Measurements from ENCODE around the gene CUL1. TPM values are rescaled to one million over a fixed set of nuclear protein-coding genes. Genes with fewer than 3 reads are reported as not detected.

The CUL1 gene
- total RNA-seq, 1 experiment from 2014 or later = 53.1 TPM

DNA sequence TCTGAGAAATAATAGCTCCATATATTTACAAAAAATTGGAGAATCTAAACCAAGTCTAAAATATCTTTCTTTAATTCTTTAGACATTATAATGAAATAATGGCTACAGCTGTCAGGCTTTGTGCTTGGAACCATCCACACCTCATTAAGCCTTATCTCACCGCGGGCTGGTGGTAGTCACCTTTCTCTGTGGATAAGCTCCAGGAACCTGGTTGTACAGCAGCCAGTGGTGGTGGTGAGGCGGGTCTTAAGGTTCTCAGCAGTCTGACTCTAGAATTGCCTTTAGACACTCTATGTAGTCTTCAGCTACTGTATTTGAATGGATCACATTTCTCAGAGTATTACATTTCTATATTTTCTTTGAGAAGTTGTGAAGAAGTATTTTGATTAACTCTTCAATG, 34.2 kb downstream of the CUL1 start (continued):
- TF ChIP-seq, protein P1, sequence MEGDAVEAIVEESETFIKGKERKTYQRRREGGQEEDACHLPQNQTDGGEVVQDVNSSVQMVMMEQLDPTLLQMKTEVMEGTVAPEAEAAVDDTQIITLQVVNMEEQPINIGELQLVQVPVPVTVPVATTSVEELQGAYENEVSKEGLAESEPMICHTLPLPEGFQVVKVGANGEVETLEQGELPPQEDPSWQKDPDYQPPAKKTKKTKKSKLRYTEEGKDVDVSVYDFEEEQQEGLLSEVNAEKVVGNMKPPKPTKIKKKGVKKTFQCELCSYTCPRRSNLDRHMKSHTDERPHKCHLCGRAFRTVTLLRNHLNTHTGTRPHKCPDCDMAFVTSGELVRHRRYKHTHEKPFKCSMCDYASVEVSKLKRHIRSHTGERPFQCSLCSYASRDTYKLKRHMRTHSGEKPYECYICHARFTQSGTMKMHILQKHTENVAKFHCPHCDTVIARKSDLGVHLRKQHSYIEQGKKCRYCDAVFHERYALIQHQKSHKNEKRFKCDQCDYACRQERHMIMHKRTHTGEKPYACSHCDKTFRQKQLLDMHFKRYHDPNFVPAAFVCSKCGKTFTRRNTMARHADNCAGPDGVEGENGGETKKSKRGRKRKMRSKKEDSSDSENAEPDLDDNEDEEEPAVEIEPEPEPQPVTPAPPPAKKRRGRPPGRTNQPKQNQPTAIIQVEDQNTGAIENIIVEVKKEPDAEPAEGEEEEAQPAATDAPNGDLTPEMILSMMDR (IDR thresholded peaks at IDR 0.05 in 2 of 3, conservative IDR thresholded peaks at IDR 0.05 in 1 of 3; ENCODE audit: borderline replicate concordance in 1 of 3, insufficient read depth in 1 of 3, low read depth in 2 of 3, low read length in 2 of 3) = no peak
- TF ChIP-seq EGR1 (IDR thresholded peaks at IDR 0.05; ENCODE audit: low read depth) = no peak

DNA sequence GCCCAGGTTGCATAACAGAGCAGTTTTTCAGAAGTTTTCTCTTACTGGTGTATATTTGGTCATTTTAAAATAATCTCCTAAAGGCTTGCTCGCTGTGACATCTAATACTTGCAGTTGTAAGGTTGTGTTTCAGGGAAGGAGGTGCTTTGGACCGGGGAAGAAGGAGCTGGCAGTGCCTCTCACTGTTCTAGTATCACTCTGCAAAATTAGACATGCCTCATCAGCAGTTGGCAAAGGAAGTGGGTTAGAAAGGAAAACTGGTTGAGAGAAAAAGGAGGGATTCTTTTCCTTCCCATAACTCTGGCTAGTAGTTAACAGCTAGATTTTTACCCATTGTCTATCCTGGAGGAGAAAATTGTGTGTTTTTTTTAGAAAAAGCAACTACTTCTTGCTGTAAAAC, 34.8 kb downstream of the CUL1 start:
- Histone ChIP-seq H3K27me3 (ENCODE audit: insufficient read depth, low read length) (no peaks in the 10 kb centered on the region), H3K9me2 (ENCODE audit: insufficient read depth) (no peaks in the 10 kb centered on the region), H4K20me1 (ENCODE audit: insufficient read depth) (peaks cover 20% of the 10 kb centered on the region; the same call in 1 of the 2 replicates), H3K36me3 (ENCODE audit: control insufficient read depth in 1 of 2, insufficient read depth in 2 of 2, low read length in 2 of 2) (peaks cover 0 to 20% of the 10 kb centered on the region in 2 experiments; a peak in 1 of 4 replicates), H3K4me1 (ENCODE audit: control insufficient read depth in 1 of 2, insufficient read depth in 2 of 2, low read length in 2 of 2) (no peaks in the 10 kb centered on the region), H3K27ac (ENCODE audit: low read depth, low read length) (no peak overlapping the region), H3K4me3 (replicated peaks in 1 of 2; ENCODE audit: low read depth in 1 of 2, low read length in 2 of 2) (no peak overlapping the region), H3K9me3 (ENCODE audit: control insufficient read depth in 1 of 2, insufficient read depth in 1 of 2, low read depth in 1 of 2, low read length in 2 of 2) (no peaks in the 10 kb centered on the region), H3K9ac (ENCODE audit: low read length) (no peak overlapping the region), H3K79me2 (ENCODE audit: insufficient read depth, low read length) (peaks cover 97% of the 10 kb centered on the region), H2AFZ (ENCODE audit: low read depth, low read length, poor library complexity, severe bottlenecking) (no peak overlapping the region), H3K4me2 (ENCODE audit: low read length) (no peak overlapping the region)
- BruUV-seq (replicated peaks) = TSS peak; percentile 6
- ATAC-seq (no peak), DNase-seq (ENCODE audit: low read depth, low spot score) (no peak)
- RAD21 ChIA-PET (ENCODE audit: low non-redundant PET in 1 of 2, low total read pairs in 2 of 2, uncharacterized antibody in 2 of 2, unreplicated experiment in 2 of 2) = no interaction called here
- POLR2A ChIA-PET = no interaction called here
- TF ChIP-seq SIN3A (IDR thresholded peaks at IDR 0.05; ENCODE audit: low read depth) = no peak
- no peak for TF ChIP-seq TCF7L2 (IDR thresholded peaks at IDR 0.05; ENCODE audit: borderline replicate concordance, extremely low read depth, insufficient read depth, insufficient read length)
- TF ChIP-seq CEBPB (IDR thresholded peaks at IDR 0.05; ENCODE audit: low read depth) = no peak
- TF ChIP-seq, protein P2, sequence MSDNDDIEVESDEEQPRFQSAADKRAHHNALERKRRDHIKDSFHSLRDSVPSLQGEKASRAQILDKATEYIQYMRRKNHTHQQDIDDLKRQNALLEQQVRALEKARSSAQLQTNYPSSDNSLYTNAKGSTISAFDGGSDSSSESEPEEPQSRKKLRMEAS (IDR thresholded peaks at IDR 0.05) = no peak
- no peak for TF ChIP-seq EZH2phosphoT487 (IDR thresholded peaks at IDR 0.05; ENCODE audit: borderline replicate concordance)
- TF ChIP-seq, protein P3, sequence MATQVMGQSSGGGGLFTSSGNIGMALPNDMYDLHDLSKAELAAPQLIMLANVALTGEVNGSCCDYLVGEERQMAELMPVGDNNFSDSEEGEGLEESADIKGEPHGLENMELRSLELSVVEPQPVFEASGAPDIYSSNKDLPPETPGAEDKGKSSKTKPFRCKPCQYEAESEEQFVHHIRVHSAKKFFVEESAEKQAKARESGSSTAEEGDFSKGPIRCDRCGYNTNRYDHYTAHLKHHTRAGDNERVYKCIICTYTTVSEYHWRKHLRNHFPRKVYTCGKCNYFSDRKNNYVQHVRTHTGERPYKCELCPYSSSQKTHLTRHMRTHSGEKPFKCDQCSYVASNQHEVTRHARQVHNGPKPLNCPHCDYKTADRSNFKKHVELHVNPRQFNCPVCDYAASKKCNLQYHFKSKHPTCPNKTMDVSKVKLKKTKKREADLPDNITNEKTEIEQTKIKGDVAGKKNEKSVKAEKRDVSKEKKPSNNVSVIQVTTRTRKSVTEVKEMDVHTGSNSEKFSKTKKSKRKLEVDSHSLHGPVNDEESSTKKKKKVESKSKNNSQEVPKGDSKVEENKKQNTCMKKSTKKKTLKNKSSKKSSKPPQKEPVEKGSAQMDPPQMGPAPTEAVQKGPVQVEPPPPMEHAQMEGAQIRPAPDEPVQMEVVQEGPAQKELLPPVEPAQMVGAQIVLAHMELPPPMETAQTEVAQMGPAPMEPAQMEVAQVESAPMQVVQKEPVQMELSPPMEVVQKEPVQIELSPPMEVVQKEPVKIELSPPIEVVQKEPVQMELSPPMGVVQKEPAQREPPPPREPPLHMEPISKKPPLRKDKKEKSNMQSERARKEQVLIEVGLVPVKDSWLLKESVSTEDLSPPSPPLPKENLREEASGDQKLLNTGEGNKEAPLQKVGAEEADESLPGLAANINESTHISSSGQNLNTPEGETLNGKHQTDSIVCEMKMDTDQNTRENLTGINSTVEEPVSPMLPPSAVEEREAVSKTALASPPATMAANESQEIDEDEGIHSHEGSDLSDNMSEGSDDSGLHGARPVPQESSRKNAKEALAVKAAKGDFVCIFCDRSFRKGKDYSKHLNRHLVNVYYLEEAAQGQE (IDR thresholded peaks at IDR 0.05; ENCODE audit: low read depth) = no peak
- no peak for TF ChIP-seq SP1 (IDR thresholded peaks at IDR 0.05; ENCODE audit: low read depth)
- no peak for TF ChIP-seq EGR1 (IDR thresholded peaks at IDR 0.05; ENCODE audit: low read depth)
- TF ChIP-seq ELF1 (IDR thresholded peaks at IDR 0.05; ENCODE audit: borderline replicate concordance, low read depth) = no peak
- no peak for TF ChIP-seq EZH2 (IDR thresholded peaks at IDR 0.05)
- TF ChIP-seq YY1 (IDR thresholded peaks at IDR 0.05; ENCODE audit: extremely low read depth, insufficient replicate concordance, low read depth, low read length) = no peak
- no peak for TF ChIP-seq JUND (IDR thresholded peaks at IDR 0.05)
- TF ChIP-seq, protein P4, sequence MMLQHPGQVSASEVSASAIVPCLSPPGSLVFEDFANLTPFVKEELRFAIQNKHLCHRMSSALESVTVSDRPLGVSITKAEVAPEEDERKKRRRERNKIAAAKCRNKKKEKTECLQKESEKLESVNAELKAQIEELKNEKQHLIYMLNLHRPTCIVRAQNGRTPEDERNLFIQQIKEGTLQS (IDR thresholded peaks at IDR 0.05) = no peak
- TF ChIP-seq SRF (IDR thresholded peaks at IDR 0.05; ENCODE audit: low read depth) = no peak
- TF ChIP-seq RAD21 (IDR thresholded peaks at IDR 0.05; ENCODE audit: low read depth) = no peak
- no peak for TF ChIP-seq POLR2AphosphoS5 (IDR thresholded peaks at IDR 0.05; ENCODE audit: low read depth, low read length)
- TF ChIP-seq, protein P1 (IDR thresholded peaks at IDR 0.05 in 2 of 3, conservative IDR thresholded peaks at IDR 0.05 in 1 of 3; ENCODE audit: borderline replicate concordance in 1 of 3, insufficient read depth in 1 of 3, low read depth in 2 of 3, low read length in 2 of 3) = no peak
- TF ChIP-seq CBX3 (IDR thresholded peaks at IDR 0.05; ENCODE audit: low read depth) = no peak
- intact Hi-C loops (cut with micrococcal nuclease) = no loop called here
- CTCF ChIA-PET = no interaction called here

Data from HCT116 (cell line).